ENCODE data around the gene MXI1.
A peak's percentile ranks its signal among the peaks of the same experiment; 100 is the strongest.

Gene MXI1

DNA sequence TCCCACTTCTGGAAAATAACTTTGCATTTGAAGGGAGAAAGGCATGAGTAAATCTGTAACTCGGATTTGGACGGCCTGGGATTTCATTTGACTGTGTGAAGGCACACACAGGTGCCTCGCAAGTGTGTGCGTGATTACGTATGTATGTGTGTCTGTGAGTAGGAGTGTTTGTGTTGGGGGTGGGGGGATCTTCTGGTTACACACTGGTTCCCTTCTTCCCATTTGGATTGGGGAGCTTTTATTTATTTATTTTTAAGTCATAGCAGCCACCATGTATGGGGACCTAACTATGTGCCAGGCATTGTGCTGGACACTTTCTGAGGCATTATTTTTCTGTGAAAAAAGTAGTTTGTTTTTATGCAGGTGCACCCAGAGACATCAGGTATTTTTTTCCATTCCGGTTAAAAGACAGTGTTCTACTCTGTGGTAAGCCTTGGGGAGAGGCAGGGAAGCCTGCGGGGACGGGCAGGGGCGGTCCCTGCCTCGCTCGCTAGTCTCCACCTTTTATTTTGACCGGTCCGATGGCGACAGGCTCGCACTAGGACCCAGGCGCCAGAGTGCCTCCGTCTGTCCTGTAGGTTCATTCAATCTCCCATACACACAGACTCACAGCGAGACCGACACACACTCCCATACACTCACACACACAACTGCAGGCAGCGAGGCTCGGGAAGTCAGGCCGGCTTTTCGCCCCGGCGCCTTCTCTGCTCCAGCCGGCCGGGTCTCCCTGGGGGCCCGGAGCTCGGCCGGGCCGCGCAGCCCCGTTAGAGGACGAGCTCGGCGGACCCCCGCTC lies at the start of gene MXI1:
MXI1 (plus strand) TSS at position 595 of the 794 bp plus-strand sequence. CDS start 204 bp downstream, outside the sequence.
- DNase-seq: peak; percentile 90

DNA sequence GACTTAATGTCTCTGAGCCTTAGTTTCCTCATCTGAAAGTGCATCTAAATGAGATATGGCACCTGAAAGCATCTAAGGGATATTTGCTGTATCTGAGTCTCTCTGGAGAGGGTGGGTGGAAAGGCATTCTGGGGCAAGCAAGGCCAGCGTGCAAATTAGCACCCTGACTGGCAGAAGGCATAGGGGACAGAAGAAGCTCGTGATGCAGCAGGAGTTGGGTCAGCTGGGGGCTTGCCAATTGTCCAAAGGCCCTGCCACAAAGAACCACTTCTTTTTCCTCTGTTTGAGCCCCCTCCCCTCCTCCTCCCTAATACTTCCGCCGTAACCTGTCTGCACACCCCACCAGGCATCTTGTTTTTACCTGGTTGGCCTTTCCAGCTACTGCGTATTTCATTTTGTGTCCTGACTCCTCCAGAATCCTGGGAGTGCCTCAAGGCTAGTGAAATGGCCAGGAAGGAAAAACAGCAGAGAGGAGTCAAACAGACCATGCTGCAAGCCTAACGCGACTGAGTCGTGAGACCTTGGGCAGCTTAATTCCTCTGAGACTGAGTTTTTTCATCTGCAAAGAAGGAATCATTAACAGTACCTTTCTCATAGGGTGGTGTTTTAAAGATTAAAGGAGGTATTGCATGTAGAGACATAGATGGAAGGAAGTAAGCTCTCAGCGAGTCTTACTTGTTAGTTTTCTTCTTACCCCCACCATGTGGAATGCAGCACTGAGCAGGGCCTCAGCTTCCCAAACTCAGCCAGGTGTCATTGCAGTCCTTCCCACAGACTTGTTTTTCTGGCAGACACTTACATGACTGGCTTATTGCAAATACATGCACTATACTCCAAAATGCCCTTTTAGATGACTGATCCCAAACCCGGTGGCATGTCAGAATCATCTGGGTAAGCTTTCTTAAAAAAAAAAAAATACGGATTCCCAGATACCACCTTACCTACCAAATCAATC lies 49.1 kb upstream of the MXI1 start:
- DNase-seq: no peak

DNA sequence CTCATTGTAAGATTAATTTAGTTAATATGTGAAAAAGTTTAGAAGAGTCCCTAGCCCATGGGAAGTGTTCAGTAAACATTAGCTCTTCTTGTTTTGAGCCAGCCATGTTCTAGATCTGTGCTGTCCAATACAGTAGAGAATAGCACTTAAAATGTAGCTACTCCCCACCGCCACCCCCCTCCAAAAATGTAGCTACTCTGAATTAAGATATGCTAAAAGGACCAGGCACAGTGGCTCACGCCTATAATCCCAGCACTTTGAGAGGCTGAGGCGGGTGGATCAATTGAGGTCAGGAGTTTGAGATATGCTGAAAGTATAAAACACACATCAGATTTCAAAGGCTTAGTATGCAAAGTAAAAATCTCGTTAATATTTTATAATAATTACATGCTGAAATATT lies 47.3 kb upstream of the MXI1 start:
- peak; percentile 11 for DNase-seq

DNA sequence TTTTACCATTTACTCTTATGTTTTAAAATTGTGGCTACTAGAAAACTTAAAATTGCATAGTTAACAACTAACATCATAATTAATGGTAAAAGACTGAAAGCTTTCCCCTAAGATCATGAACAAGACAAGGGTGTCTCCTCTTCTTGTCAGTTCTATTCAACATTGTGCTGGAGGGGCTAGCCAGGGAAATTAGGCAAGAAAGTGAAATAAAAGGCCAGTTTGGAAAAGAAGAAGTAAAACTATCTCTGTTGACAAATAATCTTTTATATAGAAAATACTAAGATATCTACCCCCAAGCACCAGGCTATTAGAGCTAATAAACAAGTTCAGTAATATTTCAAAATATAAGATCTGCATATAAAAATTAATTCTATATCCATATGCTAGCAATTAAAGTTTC lies 46.9 kb upstream of the MXI1 start:
- DNase-seq: no peak

DNA sequence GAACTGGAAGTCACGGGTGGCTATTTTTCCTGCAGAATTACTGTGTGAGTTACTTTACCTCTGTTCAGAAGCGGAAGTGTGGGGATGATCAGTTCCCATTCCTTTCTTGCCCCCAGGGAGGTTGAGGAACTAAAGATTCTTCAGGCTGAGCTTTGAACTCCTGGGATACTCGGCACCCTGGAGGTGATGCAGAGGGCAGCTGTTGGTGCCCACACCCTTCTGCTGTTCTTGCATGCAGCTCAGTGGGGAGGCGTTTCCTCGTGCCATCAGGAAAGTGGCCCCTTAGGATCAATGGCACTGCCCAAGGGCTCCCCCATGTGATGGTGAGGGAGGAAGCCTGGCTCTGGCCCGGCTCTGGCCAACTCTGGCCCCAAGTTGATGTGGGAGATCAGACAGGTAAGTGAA lies 44.7 kb upstream of the MXI1 start:
- DNase-seq: no peak

DNA sequence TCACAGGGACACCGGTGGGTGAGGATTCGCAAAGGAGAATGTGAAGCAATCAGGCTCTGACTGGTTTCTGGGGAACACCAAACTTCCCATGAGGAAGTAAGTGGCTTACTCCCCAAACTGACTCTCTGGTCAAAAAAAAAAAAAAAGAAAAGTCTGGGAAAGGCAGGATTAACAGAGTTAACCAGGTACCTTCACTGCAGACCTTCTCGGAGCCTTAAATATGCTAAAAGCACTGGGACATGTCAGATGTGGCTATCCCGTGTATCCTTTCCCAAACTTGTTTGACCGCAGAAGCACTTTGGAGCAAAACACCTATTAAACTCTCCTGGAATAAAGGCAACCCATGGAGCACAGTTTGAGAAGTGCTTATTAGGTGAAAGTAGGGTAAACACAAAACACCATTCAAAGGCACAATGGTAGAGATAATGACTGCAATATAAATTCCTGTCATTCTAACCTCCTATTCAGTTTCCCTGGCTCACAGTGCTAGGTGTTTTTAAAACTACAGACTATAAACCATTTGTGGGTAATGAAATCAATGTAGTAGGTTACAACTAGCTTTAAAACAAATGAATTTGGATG lies 44.1 kb upstream of the MXI1 start:
- DNase-seq: no peak

DNA sequence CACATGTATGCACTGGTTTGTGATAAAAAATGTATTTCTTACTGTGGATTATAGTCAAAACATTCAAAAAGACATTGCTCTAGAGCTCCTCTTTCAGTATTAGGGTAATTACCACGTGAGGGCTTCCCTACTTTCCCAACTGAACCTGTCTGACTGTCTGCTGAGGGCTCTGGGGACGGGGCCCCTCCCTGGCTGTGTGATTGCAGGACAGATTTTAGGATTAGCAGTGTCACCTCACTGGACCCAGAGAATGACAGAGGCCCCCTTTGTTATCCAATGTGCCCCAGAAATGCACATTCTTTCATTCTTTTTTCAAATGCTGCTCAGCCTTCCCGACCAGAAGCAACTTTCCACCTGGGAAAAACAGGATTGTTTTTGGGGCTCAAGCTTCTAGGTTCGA lies 43.6 kb upstream of the MXI1 start:
- DNase-seq: peak; percentile 6

DNA sequence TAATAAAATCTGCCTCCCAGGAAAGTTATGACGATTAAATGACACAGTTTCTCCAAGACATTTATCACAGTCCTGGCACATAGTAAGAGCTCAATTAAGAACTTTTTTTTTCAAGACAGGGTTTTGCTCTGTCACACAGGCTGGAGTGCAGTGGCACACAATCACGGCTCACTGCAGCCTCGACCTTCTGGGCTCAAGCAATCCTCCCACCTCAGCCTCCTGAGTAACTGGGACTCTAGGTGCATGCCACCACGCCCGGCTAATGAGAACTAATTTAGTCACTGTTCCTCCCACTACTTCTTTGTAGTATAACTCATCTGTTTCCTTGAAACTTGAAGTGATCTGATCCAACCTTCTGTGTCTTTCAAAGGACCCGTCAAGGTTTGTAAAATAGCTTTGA lies 42.2 kb upstream of the MXI1 start:
- DNase-seq: no peak

DNA sequence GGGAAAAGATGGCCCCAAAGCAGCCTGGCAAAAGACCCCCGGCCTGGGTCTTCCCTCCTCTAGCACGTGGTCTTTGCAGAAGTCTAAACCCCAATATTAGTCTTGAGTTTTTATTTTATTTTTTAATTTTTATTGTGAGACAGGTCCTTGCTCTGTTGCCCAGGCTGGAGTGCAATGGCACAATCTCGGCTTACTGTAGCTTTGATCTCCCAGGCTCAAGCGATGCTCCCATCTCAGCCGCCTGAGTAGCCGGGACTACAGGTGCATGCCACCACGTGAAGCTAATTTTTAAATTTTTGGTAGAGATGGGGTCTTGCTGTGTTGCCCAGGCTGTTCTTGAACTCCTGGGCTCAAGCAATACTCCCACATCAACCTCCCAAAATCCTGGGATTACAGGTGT lies 40.3 kb upstream of the MXI1 start:
- DNase-seq: no peak

DNA sequence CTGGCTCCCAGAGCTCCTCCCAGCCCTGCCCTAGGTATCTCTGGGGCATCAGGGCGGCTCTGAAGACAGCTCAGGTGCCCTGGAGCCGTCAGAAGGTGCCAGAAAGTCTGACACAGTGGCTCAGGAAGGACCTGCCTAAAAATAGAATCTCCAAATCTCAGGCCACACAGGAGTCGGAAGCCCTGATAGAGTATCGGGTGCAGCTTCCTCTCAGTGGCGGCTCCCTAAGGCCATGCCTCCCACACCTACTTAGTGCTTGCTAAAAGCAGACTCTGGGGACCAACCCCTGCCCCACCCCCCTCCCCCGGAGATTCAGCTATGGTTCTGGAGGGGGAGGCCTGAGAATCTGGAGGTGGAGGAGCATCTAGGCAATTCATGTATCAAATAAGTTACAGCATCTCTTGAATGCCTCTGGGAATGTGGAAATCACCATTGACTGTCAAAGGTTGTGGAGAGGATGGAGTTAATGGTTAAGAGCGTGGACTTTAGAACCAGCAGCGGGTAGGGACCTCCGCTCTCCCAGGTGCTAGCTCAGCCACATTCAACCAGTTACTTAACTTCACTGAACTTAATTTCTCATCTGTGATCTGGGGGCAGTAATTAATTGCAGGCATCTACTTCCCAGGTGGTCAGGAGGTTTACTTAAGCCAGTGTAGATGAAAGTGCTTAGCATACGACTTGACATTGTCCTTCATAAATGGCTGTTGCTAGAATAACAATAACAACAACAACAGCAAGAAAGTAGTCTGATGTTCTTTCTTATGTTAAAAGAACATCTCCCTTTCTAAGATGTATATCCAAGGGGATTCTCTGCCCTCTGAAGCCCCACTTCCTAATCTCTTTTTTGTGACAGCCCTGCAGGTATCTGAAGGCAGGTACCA lies 38.6 kb upstream of the MXI1 start:
- peak; percentile 10 for DNase-seq

DNA sequence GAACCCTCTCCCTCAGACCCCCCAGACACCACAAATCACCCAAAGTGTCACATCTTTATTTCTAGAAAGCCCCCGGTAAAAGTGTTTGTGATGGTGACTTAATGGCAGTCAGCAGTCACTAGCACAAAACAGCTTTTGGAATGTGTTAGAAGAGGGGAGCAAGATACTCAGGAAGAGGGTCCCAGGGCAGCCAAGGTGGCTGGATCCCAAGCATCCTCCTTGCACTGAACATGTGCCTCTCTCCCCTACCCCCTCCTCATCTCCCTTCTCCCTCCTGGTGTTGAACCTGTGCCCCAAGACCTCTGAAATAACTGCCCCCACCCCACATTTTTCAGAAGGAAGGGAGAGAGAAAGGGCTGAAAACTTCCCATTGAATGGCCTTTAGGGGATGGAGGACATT lies 37.8 kb upstream of the MXI1 start:
- DNase-seq: no peak

DNA sequence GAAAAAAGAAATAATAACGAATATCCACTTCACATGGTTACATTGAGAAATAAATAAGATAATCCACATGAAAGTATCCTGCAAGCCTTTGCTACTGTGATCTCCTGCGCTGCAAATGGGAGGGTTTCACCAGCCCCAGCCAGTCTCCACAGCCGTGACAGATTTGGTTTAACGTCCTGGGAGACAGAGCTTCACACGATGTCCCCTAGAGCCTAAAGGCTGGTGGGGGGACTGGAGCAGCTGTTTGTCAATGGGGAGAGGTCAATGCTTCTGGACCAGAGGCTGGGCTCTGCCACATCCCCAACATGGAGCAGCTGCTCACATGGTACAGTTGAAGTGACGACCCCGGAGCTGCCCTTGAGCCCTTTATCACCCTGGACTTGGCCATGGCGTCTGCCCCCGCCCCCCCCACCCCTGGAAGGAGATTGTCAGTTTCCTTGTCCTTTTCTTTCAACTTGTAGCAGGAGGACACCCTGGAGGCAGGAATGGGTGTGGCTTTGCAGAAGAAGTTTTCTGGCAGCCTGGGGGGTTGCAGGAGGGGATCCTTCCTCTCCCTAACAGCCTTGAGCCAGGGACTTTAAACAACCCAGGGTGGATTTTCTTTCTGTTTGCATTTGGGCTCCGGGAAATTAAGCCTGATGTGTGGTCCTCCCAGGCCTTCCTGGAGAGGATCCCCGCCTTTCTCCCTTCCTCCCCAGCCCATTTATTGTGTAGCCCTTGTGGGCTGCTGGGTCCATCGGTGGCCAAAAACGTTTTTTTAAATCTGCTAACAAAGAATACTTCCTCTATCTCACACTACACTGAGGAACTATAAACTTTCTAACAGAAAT lies 37.0 kb upstream of the MXI1 start:
- DNase-seq: no peak

DNA sequence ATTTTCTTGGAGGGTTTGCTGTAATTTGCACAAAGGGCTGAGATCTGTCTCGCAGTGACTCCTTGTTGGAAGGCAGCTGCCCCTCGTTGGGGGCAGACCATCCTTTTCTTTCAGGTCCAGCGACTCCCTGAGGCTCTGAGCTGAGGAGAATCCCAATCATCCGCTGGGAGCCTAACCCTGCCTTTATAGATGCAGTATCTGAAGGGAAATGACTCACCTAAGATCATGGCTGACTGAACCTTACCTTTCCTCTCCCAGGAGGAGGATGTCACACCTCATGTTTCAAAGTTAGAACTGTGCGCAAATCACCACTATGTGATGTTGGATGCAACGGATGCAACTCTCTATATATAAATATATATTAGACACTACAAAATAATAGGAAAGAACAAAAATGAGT lies 36.4 kb upstream of the MXI1 start:
- DNase-seq: no peak

DNA sequence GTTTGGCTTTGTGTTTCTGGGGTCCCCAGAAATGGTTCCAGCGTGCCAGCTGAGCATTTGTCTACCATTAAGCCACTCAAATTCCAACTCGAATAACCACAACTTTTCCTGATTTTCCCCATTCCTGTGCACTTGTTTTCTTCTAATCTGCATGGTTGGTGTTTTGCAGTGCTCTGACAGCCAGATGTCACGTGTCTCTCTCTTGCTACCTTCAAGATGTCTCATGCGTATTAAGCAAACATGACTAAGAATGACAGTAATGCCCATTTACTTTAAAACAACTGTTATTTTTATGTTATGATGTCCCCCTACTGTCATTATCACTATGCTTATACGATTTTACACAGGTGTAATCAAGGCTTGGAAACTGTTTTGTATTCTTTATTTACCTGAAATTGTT lies 35.2 kb upstream of the MXI1 start:
- DNase-seq: no peak

DNA sequence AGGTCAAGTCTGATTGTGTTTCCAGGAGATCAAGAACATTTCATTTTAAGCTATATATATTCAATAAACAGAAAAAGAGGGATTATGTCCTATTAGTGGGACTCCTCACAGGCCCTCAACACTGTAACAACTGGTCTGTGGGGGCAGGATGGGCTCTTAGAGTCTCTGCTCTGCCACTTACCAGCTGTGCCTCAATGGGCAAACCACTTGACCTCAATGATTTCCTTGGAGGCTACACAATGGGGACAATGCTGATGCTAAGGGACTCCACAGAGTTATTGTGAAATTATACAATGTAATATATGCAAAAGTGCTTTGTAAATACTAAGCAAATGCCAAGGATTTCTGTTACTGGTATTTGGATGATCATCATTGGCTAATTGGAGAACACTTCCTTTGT lies 33.2 kb upstream of the MXI1 start:
- DNase-seq: no peak

DNA sequence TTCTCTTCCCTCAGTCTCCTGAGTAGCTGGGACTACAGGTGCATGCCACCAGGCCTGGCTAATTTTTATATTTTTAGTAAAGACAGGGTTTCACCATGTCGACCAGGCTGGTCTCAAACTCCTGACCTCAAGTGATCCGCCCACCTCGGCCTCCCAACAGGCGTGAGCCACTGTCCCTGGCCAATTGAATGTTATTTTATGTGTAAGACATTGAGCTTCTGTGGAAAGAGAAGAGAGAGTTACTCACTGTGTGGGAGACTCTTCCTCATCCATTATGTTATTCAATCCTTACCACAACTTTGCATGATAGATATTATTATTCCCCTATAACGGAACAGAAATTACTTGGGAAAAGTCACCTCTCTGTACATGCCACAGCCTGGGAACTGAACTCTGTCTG lies 32.6 kb upstream of the MXI1 start:
- no peak for DNase-seq

DNA sequence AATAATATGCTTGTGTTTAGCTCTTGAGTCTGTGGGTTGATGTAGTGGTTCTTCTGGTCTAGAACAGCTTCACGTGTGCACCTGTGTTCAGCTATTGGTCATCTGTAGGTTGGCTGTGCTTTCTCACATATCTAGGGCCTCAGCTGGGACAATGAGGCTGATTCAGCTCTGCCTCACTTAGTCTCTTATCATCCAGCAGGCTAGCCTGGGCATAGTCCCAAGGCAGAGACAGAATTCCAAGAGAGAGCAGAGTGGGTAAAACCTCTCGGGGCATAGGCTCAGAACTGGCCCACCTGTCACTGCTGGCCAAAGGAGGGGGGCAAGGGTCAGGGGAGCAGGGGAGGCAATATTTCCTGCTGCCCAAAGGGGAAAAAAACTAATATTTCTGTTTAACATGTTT lies 32.0 kb upstream of the MXI1 start:
- no peak for DNase-seq

DNA sequence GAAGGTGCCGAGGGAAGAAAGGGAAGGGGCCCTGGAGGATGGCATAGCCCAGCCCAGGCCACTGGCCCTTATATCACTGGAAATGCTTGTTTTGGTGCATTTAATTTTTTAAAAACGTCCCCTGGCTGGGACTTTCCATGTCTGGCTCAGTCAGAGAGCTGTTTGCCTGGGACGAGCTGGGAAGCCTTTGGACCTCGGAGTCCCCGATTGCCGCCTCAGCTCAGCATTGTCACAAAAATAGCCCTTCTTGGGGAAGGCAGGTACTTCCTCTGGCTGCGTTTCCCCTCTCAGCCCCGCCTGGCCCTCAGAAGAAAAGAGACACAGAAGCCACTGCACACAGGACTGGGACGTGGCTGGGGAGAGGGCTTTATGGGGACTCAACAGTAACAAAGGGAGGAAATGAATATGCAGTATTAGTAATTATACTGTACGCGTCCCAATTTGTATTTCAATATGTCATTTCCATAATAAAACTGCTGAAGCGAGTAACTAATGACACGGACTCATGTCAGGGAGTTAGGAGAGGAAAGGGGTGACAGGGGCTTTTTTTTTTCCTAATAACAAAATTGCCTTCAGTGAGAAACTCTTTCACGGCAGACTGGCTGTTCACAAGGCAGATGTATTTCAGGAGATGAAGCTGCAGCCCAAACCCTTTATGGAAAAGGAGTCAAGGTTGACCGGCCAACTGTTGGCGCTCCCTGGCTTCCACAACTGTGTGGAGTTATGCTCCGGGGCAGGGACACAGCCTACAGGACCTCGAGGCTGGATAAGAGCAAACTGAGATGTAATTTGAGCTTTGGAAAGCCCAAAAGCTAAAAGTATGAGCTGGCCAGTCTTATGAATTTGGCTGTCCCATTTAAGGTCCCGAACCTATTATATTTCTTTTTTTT lies 31.0 kb upstream of the MXI1 start:
- no peak for DNase-seq

DNA sequence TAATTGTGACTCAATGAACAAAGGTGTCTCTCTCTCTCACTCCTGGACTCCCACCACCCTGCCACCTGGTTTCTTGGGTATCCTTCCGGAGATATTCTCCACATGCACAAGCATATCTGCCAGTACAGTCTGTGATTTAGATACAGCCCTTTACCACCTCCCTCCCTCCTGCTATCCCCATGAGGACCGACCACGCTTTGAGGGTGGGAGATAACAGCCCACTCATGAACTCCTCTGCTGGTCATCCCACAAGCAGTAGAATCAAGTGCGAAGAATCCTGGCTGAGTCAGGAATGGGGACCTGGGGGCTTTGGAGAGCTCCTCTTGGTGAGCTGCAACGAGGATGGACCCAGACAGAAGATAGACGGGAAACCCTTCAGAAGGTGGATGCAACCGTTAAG lies 28.2 kb upstream of the MXI1 start:
- no peak for DNase-seq

DNA sequence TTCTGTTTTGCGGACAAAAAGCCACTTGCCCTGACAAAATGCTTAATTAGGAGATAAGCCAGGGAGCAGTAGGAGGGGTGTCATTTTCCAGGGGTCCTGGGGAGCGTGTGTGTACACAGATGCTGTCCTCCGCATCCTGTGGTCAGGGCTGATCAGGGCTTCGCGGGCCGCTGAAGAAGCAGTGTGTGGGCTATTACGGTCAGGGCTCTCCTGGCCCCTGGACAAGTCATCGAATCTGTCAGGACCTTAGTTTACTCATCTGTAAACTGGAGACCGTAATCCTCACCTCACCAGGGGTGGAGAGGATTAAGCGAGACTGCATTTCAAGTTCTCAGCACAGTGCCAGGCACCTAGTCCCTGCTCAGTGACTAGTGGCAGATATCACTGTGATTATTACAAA lies 26.0 kb upstream of the MXI1 start:
- DNase-seq: no peak

DNA sequence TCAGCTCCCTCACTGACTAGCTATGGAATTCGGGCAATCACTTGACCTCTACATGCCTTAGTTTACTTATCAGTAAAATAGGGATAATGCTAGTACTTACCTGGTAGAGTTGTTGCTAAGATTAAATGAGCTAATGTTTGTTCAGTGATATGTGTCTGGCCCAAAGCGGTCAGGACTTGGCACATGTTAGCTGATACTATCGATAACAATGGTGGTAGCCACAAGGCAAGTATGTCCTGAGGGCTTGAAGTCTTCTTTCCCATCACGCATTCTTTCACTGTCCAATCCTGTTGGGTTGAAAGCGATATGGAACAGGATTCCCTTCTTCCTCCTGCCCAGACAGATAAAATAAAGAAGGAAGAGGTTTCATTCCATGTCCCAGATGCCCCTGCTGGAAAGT lies 25.5 kb upstream of the MXI1 start:
- no peak for DNase-seq
